C4-2B (cell line): Measurements from ENCODE around the gene TBL2.

Experiments
- H3K27ac ChIP-seq: fragments of 450-650 bp; 2 replicates; pipeline ENCODE4 v1.5.1; 2017
- ZFX ChIP-seq: fragments of 450-650 bp; IDR thresholded peaks from 2 replicates; pipeline ENCODE4 v1.6.1; 2017
- TF ChIP-seq, protein P1 (sequence below): fragments of 450-650 bp; conservative IDR thresholded peaks from 2 replicates; pipeline ENCODE4 v1.5.1; 2017; ENCODE audit warnings: mild to moderate bottlenecking

TBL2 gene

GRCh38 chr7:73519867-73520672 lies 58.3 kb downstream of the TBL2 start:
- peak overlapping the region; percentile 51 for H3K27ac ChIP-seq
- TF ChIP-seq, protein P1, sequence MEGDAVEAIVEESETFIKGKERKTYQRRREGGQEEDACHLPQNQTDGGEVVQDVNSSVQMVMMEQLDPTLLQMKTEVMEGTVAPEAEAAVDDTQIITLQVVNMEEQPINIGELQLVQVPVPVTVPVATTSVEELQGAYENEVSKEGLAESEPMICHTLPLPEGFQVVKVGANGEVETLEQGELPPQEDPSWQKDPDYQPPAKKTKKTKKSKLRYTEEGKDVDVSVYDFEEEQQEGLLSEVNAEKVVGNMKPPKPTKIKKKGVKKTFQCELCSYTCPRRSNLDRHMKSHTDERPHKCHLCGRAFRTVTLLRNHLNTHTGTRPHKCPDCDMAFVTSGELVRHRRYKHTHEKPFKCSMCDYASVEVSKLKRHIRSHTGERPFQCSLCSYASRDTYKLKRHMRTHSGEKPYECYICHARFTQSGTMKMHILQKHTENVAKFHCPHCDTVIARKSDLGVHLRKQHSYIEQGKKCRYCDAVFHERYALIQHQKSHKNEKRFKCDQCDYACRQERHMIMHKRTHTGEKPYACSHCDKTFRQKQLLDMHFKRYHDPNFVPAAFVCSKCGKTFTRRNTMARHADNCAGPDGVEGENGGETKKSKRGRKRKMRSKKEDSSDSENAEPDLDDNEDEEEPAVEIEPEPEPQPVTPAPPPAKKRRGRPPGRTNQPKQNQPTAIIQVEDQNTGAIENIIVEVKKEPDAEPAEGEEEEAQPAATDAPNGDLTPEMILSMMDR: no peak
- no peak for TF ChIP-seq ZFX

DNA sequence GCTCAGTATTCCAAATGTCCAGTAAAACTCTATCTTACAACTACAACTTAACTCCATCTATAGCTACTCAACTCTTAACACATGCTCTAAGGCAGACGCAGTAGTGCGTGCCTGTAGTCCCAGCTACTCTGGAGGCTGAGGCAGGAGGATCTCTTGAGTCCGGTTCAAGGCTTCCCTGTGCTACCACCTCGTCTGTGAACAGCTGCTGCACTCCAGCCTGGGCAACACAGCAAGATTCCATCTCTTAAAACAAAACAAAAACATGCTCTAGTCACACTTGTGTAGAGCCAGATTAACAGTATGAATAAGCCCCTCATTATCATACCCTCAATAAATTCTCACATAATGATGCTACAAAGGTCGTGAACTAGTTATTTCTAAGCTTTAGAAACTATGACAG lies 59.9 kb downstream of the TBL2 start:
- no peak overlapping the region for H3K27ac ChIP-seq
- TF ChIP-seq, protein P1: no peak
- no peak for TF ChIP-seq ZFX
